IPS-18a (cell line): ENCODE results near the gene LRP1.
A peak's percentile ranks its signal among the peaks of the same experiment; 100 is the strongest.

Source experiments
- H3K27ac ChIP-seq: one replicate; pipeline ENCODE4 v1.5.1; 2013; ENCODE audit warnings: low read length
- H3K27me3 ChIP-seq: one replicate; pipeline ENCODE4 v1.6.1; 2013; ENCODE audit warnings: mild to moderate bottlenecking, low read length; ENCODE audit not compliant: control insufficient read depth, insufficient read depth
- H3K36me3 ChIP-seq: one replicate; pipeline ENCODE4 v1.6.1; 2013; ENCODE audit warnings: low read depth, low read length; ENCODE audit not compliant: control insufficient read depth
- H3K4me1 ChIP-seq: one replicate; pipeline ENCODE4 v1.6.1; 2013; ENCODE audit warnings: low read depth, low read length; ENCODE audit not compliant: control insufficient read depth
- H3K4me3 ChIP-seq: one replicate; pipeline ENCODE4 v1.5.1; 2013; ENCODE audit warnings: low read length
- H3K9ac ChIP-seq: one replicate; pipeline ENCODE4 v1.6.1; 2013; ENCODE audit warnings: mild to moderate bottlenecking, low read length, moderate library complexity
- H3K9me3 ChIP-seq: one replicate; pipeline ENCODE4 v1.6.1; 2013; ENCODE audit warnings: low read depth, low read length; ENCODE audit not compliant: control insufficient read depth

Gene LRP1

DNA sequence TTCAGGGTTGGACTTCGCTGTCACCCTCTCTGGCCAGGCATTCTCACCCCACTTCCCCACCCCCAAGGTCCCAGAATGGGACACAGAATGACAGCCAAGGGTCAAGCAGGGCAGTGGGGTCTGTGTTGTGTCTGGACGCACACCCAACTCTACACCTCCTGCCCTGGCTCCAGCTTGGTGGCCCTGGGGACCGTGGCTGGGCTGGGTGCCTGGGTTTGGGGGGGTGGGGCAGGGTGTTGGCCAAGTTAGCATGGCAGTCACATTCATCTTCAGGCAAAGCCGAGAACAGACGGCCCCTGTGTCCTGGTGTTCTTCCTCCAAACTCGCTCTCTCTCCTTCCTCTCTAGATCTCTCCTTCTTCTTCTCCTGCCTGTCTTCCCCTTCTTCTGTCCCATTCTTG lies 5.6 kb downstream of the LRP1 start:
- Histone ChIP-seq H3K36me3 (peaks cover 6% of the 10 kb centered on the region), H3K27me3 (no peaks in the 10 kb centered on the region), H3K9me3 (no peaks in the 10 kb centered on the region), H3K4me3 (no peak overlapping the region), H3K9ac (no peak overlapping the region), H3K27ac (no peak overlapping the region), H3K4me1 (peaks cover 55% of the 10 kb centered on the region)

DNA sequence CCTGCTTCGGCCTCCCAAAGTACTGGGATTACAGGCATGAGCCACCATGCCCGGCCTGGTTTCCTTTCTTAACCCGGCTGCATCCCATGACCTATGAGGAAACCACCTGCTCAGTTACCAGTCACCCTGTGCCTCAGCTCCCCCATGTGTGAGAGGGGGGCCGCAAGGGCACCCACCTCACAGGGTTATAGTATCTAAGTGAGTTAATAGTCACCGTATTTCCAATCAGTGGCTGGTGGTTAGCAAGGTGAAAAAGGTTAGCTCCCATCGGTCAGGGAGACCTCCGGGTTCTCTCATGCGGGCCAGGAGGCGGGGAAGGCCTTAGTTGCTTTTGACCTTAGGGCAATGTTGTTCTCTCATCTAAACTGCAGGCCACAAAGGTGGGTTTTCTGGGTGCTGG lies 6.7 kb downstream of the LRP1 start:
- peaks cover 16% of the 10 kb centered on the region for H3K36me3 ChIP-seq
- no peaks in the 10 kb centered on the region for H3K27me3 ChIP-seq
- peaks cover 53% of the 10 kb centered on the region for H3K4me1 ChIP-seq
- peak overlapping the region; percentile 70 for H3K27ac ChIP-seq
- no peaks in the 10 kb centered on the region for H3K9me3 ChIP-seq
- H3K4me3 ChIP-seq, result no peak overlapping the region
- H3K9ac ChIP-seq, result no peak overlapping the region

DNA sequence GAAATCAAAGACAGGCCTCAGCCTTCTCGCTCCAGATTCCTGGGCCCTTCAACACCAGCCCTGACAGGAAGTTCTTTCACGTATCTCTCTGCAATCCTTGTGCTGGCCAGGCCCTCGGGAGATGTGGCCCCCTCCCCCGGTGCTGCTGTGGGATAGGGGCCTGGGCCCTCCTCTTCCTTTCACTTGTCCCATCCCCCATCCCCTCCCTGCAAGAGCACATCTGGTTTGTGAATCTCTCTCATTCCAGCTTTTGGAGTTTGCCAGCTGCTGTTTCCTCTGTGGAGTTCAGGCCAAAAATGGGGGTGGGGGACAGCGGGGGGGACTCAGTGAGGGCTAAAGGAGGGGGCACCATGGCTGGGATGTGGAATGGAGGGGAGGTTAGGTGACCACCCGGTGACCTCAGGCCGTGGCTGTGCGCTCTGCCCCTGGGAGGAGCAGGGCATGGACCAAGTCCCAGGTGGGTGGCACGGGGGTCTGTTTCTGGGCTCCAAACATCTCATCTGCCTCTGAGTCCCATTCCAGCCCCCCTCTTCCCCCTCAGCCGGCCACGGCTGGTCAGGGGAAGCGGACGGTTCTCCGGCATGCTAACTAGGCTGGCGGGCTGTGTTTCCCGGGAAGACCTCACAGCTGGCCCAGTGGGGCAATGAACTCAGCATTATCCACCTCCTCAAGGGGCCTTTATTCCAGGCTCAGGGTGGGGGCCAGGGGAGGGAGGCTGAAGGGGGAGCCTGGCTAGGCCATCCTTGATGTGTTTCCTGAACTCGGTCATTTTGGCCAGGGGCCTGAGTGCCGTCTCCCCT lies 7.4 kb downstream of the LRP1 start:
- peak overlapping the region; percentile 32 for H3K4me3 ChIP-seq
- H3K4me1 ChIP-seq, result peaks cover 46% of the 10 kb centered on the region
- no peaks in the 10 kb centered on the region for H3K27me3 ChIP-seq
- peaks cover 20% of the 10 kb centered on the region for H3K36me3 ChIP-seq
- H3K9me3 ChIP-seq, result no peaks in the 10 kb centered on the region
- H3K27ac ChIP-seq, result peak overlapping the region; percentile 70
- H3K9ac ChIP-seq, result peak overlapping the region; percentile 41

DNA sequence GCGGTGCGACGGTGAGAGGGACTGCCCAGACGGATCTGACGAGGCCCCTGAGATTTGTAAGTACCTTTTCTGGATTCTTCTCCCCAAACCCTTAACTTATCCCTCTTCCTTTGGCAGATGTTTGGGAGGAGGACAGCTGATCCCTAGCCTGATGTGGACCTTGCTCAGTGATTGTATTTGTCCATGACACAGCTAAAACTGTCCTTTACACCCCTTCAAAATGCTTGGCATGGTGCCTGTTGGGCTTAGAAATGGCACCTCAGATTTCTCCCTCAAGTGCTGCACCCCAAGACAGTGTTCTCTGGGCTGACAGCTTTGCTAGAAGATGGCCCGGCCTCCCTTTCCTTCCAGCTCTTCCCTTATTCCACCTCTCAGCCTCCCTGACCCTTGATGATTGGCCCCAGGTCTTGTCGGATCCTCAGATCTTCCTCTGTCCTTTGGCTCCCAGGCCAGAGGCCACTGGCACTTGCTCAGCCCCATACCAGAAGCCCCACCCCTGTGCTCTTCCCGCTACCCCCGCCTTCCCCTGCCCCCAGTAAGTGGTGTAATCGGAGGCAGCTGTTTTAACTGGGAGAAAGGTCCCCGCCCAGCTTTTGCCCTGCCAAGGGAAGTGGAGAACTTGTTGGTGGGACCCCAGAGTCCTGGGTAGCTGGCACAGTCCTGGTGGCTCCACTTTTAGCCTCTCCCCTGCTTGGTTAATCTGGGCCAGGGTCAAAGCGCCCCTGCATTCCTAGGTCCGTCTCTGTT lies 10.4 kb downstream of the LRP1 start:
- Histone ChIP-seq H3K4me3 (no peak overlapping the region), H3K9ac (no peak overlapping the region), H3K4me1 (peaks cover 19% of the 10 kb centered on the region), H3K36me3 (peaks cover 47% of the 10 kb centered on the region), H3K9me3 (no peaks in the 10 kb centered on the region), H3K27me3 (no peaks in the 10 kb centered on the region), H3K27ac (no peak overlapping the region)

DNA sequence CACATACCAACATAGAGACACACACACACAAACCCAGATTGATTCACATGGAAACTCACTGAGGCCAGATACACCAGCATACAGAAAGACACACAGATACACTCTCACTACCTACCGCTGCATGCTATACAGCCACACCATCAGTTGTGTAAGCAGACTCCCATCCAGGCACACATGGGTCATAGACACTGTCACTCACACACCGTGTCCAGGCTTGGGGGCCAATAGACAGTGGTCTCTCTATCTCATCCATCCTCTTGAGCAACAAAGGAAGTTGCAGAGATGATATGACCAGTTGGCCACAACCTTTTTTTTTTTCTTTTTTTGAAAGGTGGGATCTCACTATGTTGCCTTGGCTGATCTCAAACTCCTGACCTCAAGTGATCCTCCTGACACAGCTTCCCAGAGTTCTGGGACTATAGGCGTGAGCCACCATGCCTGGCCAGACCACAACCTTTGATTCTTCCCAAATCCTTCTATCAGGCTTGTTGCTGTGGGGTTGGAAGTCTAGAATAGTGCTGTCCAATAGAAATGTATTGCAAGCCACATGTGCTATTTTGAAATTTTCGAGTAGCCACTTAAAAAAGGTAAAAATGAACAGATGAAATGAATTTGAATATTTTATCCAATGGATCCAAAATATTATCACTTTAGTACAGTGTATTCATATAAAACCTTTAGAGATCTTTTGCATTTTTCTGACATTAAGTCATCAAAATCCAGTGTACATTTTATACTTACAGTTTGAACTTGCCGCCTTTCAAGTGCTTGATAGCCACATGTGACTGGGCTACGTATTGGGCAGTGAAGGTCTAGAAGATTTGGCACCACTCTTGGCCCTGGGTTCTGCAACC lies 11.7 kb downstream of the LRP1 start:
- no peak overlapping the region for H3K27ac ChIP-seq
- no peaks in the 10 kb centered on the region for H3K27me3 ChIP-seq
- H3K36me3 ChIP-seq, result peaks cover 60% of the 10 kb centered on the region
- no peak overlapping the region for H3K9ac ChIP-seq
- H3K4me3 ChIP-seq, result no peak overlapping the region
- H3K4me1 ChIP-seq, result peaks cover 12% of the 10 kb centered on the region
- no peaks in the 10 kb centered on the region for H3K9me3 ChIP-seq

DNA sequence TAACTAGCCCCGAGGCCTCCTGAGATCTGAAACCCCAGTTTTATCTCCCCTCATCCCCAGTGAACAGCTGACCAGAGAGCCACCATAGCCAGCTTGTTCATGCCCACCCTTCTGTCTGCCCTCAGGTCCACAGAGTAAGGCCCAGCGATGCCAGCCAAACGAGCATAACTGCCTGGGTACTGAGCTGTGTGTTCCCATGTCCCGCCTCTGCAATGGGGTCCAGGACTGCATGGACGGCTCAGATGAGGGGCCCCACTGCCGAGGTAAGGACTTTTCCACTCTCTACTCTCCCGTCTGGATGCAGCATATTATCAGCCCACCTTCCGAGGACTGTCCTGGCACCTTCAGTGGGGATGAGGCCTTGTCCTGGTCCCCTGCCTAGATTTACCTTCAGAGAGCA lies 13.0 kb downstream of the LRP1 start:
- H3K9me3 ChIP-seq, result no peaks in the 10 kb centered on the region
- no peak overlapping the region for H3K27ac ChIP-seq
- H3K27me3 ChIP-seq, result no peaks in the 10 kb centered on the region
- no peak overlapping the region for H3K9ac ChIP-seq
- no peak overlapping the region for H3K4me3 ChIP-seq
- peaks cover 72% of the 10 kb centered on the region for H3K36me3 ChIP-seq
- peaks cover 3% of the 10 kb centered on the region for H3K4me1 ChIP-seq

DNA sequence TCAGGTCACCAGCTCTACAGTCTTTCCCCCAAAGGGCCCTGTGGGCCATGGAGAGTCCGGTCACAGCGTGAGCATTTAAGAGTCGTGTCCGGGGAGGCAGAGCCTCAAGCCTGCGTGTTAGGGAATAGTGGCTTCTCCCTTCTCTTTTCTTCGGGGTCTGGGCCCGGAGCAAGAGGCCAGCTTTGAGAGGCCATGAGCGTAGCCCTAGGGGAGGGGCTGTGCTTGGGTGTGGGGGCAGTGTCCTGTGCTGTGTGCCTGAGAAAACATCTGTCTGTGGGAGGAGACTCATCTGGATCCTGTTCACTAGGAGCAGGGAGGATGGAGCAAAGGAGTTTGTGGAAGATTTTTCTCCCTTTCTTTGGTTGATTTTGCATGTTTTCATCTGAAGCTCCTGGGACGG lies 13.8 kb downstream of the LRP1 start:
- Histone ChIP-seq H3K9me3 (no peaks in the 10 kb centered on the region), H3K4me3 (no peak overlapping the region), H3K36me3 (peaks cover 78% of the 10 kb centered on the region), H3K9ac (no peak overlapping the region), H3K27ac (no peak overlapping the region), H3K27me3 (no peaks in the 10 kb centered on the region), H3K4me1 (no peaks in the 10 kb centered on the region)

DNA sequence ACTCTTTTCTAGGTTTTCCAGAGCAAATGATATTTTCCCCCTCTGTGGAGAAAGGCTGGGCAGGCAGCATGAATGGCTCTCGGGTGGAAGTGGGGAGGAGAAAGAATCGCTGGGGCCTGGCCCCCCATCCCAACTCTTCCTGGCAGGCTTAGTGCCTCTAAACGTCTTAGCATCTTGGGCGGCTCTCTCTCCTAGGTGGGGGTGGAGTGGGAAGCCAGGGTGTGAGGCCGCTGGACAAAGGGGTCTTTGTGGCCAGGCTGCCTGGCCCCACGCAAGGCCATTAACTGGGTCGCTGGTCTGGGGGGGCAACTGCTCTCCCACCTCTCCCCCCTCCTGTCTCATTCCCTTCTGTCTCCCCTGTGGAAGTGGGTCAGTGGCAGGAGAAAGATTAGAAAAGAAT lies 14.4 kb downstream of the LRP1 start:
- Histone ChIP-seq H3K4me1 (no peaks in the 10 kb centered on the region), H3K9ac (no peak overlapping the region), H3K9me3 (no peaks in the 10 kb centered on the region), H3K4me3 (no peak overlapping the region), H3K36me3 (peaks cover 78% of the 10 kb centered on the region), H3K27me3 (no peaks in the 10 kb centered on the region), H3K27ac (no peak overlapping the region)

DNA sequence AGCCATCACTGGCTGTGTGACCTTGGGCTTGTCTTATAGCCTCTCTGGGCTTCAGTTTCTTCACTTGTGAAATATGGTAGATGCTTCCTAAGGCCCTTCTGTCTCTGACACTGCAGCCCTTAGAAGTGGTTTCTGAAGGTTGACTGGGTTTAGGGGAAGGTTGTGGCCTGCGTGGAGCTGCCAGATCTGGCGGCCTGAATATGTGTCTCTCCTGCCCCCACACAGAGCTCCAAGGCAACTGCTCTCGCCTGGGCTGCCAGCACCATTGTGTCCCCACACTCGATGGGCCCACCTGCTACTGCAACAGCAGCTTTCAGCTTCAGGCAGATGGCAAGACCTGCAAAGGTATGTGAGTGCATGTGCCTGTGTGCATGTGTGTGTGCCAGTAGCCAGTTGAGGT lies 15.2 kb downstream of the LRP1 start:
- no peaks in the 10 kb centered on the region for H3K9me3 ChIP-seq
- H3K27ac ChIP-seq, result no peak overlapping the region
- H3K36me3 ChIP-seq, result peaks cover 83% of the 10 kb centered on the region
- no peaks in the 10 kb centered on the region for H3K27me3 ChIP-seq
- no peak overlapping the region for H3K9ac ChIP-seq
- H3K4me3 ChIP-seq, result no peak overlapping the region
- H3K4me1 ChIP-seq, result no peaks in the 10 kb centered on the region

DNA sequence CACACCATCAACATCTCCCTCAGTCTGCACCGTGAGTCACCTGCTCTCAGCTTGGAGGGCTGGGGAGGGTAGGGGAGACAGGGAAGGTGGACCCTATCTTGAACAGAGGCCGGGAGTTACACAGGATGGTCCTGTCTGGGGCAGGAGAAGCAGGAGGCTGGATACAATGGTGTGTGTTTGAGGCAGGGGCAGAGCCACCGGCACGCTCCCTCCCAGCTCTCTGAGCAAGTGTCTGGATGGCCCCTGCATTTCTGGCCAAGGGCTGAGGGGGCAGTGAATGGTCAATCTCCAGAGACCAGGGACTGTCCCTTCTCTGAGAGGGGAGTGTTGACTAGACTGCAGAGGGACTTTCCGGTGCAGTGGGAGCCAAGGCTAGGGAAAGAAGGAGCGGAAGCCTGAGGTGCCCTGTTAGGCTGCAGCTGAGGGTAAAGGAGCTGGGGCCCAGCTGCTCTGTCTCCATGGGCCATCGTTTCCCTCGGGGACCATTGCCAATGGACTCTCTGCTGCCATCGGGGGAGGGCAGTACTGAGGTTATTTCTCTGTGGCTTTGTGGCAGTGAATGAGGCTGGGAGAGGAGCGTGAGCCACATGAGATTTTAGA lies 17.3 kb downstream of the LRP1 start:
- no peak overlapping the region for H3K27ac ChIP-seq

DNA sequence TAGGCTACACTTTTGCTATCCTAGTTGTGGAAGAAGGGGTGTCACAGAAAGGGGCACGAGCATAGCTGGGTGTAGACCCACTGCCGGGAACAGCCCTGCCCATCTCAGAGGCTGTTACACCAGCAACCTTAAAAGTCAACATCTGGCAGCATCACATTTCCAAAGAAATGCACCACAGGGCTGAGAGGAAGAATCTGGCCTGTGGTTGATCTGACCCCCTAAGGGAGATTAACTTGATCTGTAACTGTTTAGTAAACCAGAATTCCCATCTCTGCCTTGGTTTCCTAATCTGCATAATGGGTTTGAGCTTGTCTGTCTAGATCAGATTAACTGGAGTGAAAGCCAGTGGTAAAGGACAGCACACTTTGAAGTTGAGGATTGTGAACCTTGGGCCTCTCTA lies 17.8 kb downstream of the LRP1 start:
- Histone ChIP-seq H3K9me3 (no peaks in the 10 kb centered on the region), H3K4me1 (no peaks in the 10 kb centered on the region), H3K4me3 (no peak overlapping the region), H3K9ac (no peak overlapping the region), H3K36me3 (peaks cover 72% of the 10 kb centered on the region), H3K27ac (no peak overlapping the region), H3K27me3 (no peaks in the 10 kb centered on the region)

More for the DNA sequence above, 17.3 kb downstream of the LRP1 start:
- Histone ChIP-seq H3K9me3 (no peaks in the 10 kb centered on the region), H3K4me3 (no peak overlapping the region), H3K27me3 (no peaks in the 10 kb centered on the region), H3K9ac (no peak overlapping the region), H3K36me3 (peaks cover 74% of the 10 kb centered on the region), H3K4me1 (no peaks in the 10 kb centered on the region)
